ENCODE measurements around the gene MBD6. TPM values are rescaled to one million over a fixed set of nuclear protein-coding genes. Genes with fewer than 3 reads are reported as not detected.

The MBD6 gene
- total RNA-seq, 1 experiment from 2014 or later: 66.8 TPM

- H3K27ac ChIP-seq (ENCODE audit: insufficient read length, low read depth, low read length): no peak overlapping the region
- Mint-ChIP-seq H3K27me3 (ENCODE audit: low read depth) (no peaks in the 10 kb centered on the region), H3K4me3 (no peak overlapping the region), H3K36me3 (ENCODE audit: insufficient read depth in 1 of 3, low read depth in 3 of 3) (peaks cover 26 to 82% (median 79%) of the 10 kb centered on the region in 3 experiments; a peak in 6 of 7 replicates), H3K9me3 (no peaks in the 10 kb centered on the region), H3K4me1 (peaks cover 6 to 23% of the 10 kb centered on the region in 2 experiments), H3K27ac (peak overlapping the region in 2 of 3 experiments; percentile 34 to 63; a peak in 2 of 7 replicates)
- no peak for DNase-seq
- no peaks in the 10 kb centered on the region for H3K23me2 ChIP-seq (ENCODE audit: insufficient read length, low read depth, low read length, poor library complexity, severe bottlenecking)
- TF ChIP-seq CTCF (conservative IDR thresholded peaks at IDR 0.05): no peak
- no peak overlapping the region for H2AK5ac ChIP-seq (ENCODE audit: insufficient read length, low read length)
- H2BK12ac ChIP-seq (ENCODE audit: insufficient read length, low read depth, low read length): no peak overlapping the region
- H3K23ac ChIP-seq (ENCODE audit: insufficient read length, low read depth, low read length): no peak overlapping the region
- no peak overlapping the region for H4K5ac ChIP-seq (ENCODE audit: insufficient read length, low read depth, low read length)
- H2BK120ac ChIP-seq (ENCODE audit: low read depth, low read length, poor library complexity, severe bottlenecking): no peak overlapping the region
- H4K8ac ChIP-seq (replicated peaks; ENCODE audit: insufficient read length, low read depth, low read length): no peak overlapping the region
- H3K14ac ChIP-seq (ENCODE audit: insufficient read depth, low read length): no peak overlapping the region
- H2AFZ ChIP-seq (ENCODE audit: low read length): no peak overlapping the region
- H3K4ac ChIP-seq (ENCODE audit: low read depth, low read length): no peak overlapping the region
- H3K4me2 ChIP-seq (ENCODE audit: insufficient read depth, insufficient read length, low read length): no peak overlapping the region
- H4K20me1 ChIP-seq (ENCODE audit: control insufficient read depth, insufficient read depth, insufficient read length): no peaks in the 10 kb centered on the region
- no peaks in the 10 kb centered on the region for H3K79me1 ChIP-seq (ENCODE audit: insufficient read depth, low read depth, low read length, poor library complexity, severe bottlenecking)
- no peaks in the 10 kb centered on the region; the same call in 1 of the 2 replicates for H3K4me1 ChIP-seq (ENCODE audit: insufficient read depth, low read length)
- no peak overlapping the region for H2BK20ac ChIP-seq (ENCODE audit: low read depth, low read length, poor library complexity, severe bottlenecking)
- no peak overlapping the region for H2BK15ac ChIP-seq (ENCODE audit: low read depth, low read length)
- no peaks in the 10 kb centered on the region for H3K79me2 ChIP-seq (ENCODE audit: insufficient read depth, low read length)
- no peaks in the 10 kb centered on the region for H3K9me3 ChIP-seq (ENCODE audit: control insufficient read depth, low read depth, low read length)
- H3K56ac ChIP-seq (ENCODE audit: insufficient read length, low read depth, low read length): no peak overlapping the region
- H3T11ph ChIP-seq (ENCODE audit: low read length): no peak overlapping the region
- H4K91ac ChIP-seq (ENCODE audit: insufficient read length, low read depth, low read length): no peak overlapping the region
- WGBS (ENCODE audit: extremely low coverage, insufficient read length, low lambda C conversion rate): no CpG with 5 or more reads among the region's 10 CpGs
- no peak overlapping the region for H3K18ac ChIP-seq (ENCODE audit: insufficient read length, low read depth, low read length)
- H2BK5ac ChIP-seq (ENCODE audit: insufficient read length, low read length): no peak overlapping the region
- no peak overlapping the region for H3K9ac ChIP-seq (ENCODE audit: extremely low read depth, insufficient read length, low read length)
- H3K27me3 ChIP-seq (ENCODE audit: insufficient read depth, low read length): no peaks in the 10 kb centered on the region
These were observed 6.4 kb downstream of the MBD6 start for GRCh38 chr12:57528831-57529555.

All from H9 (cell line).